Epithelial cell of proximal tubule (primary cell): ENCODE results near the gene KIF6. TPM values are rescaled to one million over a fixed set of nuclear protein-coding genes. Genes with fewer than 3 reads are reported as not detected.

Experiments
- DNase-seq: peaks from one replicate; pipeline ENCODE4 v3.0.0-alpha.2; 2011; ENCODE audit warnings: low read depth
- H3K4me3 ChIP-seq: 2 replicates; pipeline ENCODE4 v1.5.1; 2011; ENCODE audit warnings: low read depth, mild to moderate bottlenecking, low read length
- CTCF ChIP-seq: conservative IDR thresholded peaks from 2 replicates; pipeline ENCODE4 v1.5.1; 2012; ENCODE audit warnings: low read depth, mild to moderate bottlenecking, low read length
- total RNA-seq: library from RNA; depleted of rRNA; stranded (reverse); fragments of >200 nt; gene quantifications from 2 replicates; pipeline ENCODE4 v1.2.3, GENCODE V29; 2015

Gene KIF6
- total RNA-seq, 1 donor from 2014 or later: 0.69 TPM

- no peak for DNase-seq
- TF ChIP-seq CTCF: no peak
- no peak overlapping the region for H3K4me3 ChIP-seq
Observed at GRCh38 chr6:39587080-39587479, 138.1 kb downstream of the KIF6 start.

GRCh38 chr6:39585641-39586040 is 139.6 kb downstream of the KIF6 start:
- no peak overlapping the region for H3K4me3 ChIP-seq
- no peak for TF ChIP-seq CTCF
- no peak for DNase-seq

GRCh38 chr6:39577446-39578165 is 147.6 kb downstream of the KIF6 start:
- DNase-seq: no peak
- TF ChIP-seq CTCF: no peak

GRCh38 chr6:39576556-39577303 is 148.5 kb downstream of the KIF6 start:
- DNase-seq: no peak
- no peak for TF ChIP-seq CTCF
- no peak overlapping the region for H3K4me3 ChIP-seq

More at GRCh38 chr6:39577446-39578165, 147.6 kb downstream of the KIF6 start:
- no peak overlapping the region for H3K4me3 ChIP-seq

- no peak overlapping the region for H3K4me3 ChIP-seq
- TF ChIP-seq CTCF: no peak
- no peak for DNase-seq
Observed at GRCh38 chr6:39574991-39575390, 150.2 kb downstream of the KIF6 start.

GRCh38 chr6:39573541-39573940 is 151.7 kb downstream of the KIF6 start:
- no peak overlapping the region for H3K4me3 ChIP-seq
- no peak for TF ChIP-seq CTCF
- no peak for DNase-seq
